RWPE2 (cell line): ENCODE data around the gene FAM13C.

Source experiments
- ATAC-seq: fragments of 200-7000 bp; cut with Tn5 transposase; 3 replicates; pipeline ENCODE4 v1.9.1; 2021; ENCODE audit warnings: low read depth
- DNase-seq: peaks from one replicate; pipeline ENCODE4 v3.0.0-alpha.2; 2020; ENCODE audit warnings: low spot score
- H3K27ac ChIP-seq: fragments of 450-650 bp; 2 replicates; pipeline ENCODE4 v1.5.1; 2017; ENCODE audit warnings: mild to moderate bottlenecking; ENCODE audit not compliant: poor library complexity, severe bottlenecking
- H3K27me3 ChIP-seq: fragments of 250-450 bp; sonication (Bioruptor Pico); 2 replicates; pipeline ENCODE4 v1.5.1; 2021; ENCODE audit warnings: mild to moderate bottlenecking, moderate library complexity; ENCODE audit not compliant: insufficient read depth, poor library complexity, severe bottlenecking
- H3K36me3 ChIP-seq: fragments of 250-450 bp; sonication (Bioruptor Pico); 2 replicates; pipeline ENCODE4 v1.5.1; 2020; ENCODE audit warnings: low read depth, mild to moderate bottlenecking, moderate library complexity
- H3K4me1 ChIP-seq: fragments of 250-450 bp; sonication (Bioruptor Pico); 2 replicates; pipeline ENCODE4 v1.5.1; 2021; ENCODE audit warnings: mild to moderate bottlenecking, moderate library complexity; ENCODE audit not compliant: insufficient read depth, poor library complexity, severe bottlenecking
- H3K4me3 ChIP-seq: fragments of 250-450 bp; sonication (Bioruptor Pico); 2 replicates; pipeline ENCODE4 v1.5.1; 2021; ENCODE audit warnings: mild to moderate bottlenecking, moderate library complexity; ENCODE audit not compliant: severe bottlenecking
- H3K9me3 ChIP-seq: fragments of 250-450 bp; sonication (Bioruptor Pico); 2 replicates; pipeline ENCODE4 v1.5.1; 2021; ENCODE audit warnings: mild to moderate bottlenecking, moderate library complexity; ENCODE audit not compliant: severe bottlenecking
- TF ChIP-seq, protein P1 (sequence below): fragments of 450-650 bp; IDR thresholded peaks from one replicate; pipeline ENCODE4 v1.5.1; 2017; ENCODE audit warnings: mild to moderate bottlenecking, moderate library complexity; ENCODE audit not compliant: poor library complexity, severe bottlenecking

The FAM13C gene

DNA sequence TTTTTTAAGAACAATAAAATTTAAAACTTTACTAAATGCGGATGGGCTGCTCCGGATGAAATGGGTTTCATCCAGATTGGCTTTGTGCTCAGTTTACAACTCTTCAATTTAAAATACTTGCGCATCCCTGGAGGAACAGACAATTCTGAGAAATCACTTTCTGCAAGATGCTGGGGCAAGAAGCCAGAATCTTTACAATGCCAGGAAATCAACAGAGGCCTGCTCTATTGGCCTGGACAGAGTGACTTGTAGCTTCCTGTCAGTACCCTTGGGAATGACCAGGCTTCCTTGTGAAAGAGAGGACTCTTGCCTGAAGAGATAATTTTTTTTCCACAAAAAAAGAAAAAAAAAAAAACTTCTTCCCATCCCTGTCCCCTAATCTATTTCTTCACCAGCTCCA lies 3.9 kb upstream of the FAM13C start:
- no peak overlapping the region for H3K27ac ChIP-seq
- H3K4me3 ChIP-seq = no peak overlapping the region
- peaks cover 14% of the 10 kb centered on the region for H3K27me3 ChIP-seq
- no peaks in the 10 kb centered on the region for H3K36me3 ChIP-seq
- no peaks in the 10 kb centered on the region for H3K4me1 ChIP-seq
- TF ChIP-seq, protein P1, sequence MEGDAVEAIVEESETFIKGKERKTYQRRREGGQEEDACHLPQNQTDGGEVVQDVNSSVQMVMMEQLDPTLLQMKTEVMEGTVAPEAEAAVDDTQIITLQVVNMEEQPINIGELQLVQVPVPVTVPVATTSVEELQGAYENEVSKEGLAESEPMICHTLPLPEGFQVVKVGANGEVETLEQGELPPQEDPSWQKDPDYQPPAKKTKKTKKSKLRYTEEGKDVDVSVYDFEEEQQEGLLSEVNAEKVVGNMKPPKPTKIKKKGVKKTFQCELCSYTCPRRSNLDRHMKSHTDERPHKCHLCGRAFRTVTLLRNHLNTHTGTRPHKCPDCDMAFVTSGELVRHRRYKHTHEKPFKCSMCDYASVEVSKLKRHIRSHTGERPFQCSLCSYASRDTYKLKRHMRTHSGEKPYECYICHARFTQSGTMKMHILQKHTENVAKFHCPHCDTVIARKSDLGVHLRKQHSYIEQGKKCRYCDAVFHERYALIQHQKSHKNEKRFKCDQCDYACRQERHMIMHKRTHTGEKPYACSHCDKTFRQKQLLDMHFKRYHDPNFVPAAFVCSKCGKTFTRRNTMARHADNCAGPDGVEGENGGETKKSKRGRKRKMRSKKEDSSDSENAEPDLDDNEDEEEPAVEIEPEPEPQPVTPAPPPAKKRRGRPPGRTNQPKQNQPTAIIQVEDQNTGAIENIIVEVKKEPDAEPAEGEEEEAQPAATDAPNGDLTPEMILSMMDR = no peak
- no peak for DNase-seq
- no peak for ATAC-seq
- no peaks in the 10 kb centered on the region for H3K9me3 ChIP-seq

DNA sequence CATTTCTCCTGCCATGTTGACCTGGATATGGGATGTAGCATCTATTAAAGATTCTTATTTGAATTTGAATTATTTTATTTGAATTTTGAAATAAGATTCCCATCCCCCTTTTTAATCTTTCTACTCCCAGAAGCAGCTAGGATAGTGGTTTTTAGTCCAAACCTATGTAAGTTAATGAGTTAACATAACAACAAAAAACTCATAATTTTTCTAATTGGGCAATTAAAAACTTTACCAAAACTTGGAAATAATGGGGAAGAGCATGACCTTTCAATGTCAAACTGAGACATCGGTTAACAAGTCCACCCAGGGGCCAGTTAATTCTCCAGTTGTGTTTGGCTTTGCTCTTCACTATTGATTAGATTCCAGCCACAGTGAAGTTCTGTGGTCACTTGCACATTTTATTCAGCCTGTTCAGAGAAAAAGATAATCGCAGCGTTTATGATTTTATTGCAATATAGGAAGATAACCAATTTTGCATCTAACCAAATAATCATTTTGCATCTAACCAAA lies 1.2 kb upstream of the FAM13C start:
- no peak for DNase-seq
- TF ChIP-seq, protein P1 = no peak
- Histone ChIP-seq H3K27ac (no peak overlapping the region), H3K9me3 (no peaks in the 10 kb centered on the region), H3K27me3 (peaks cover 14% of the 10 kb centered on the region), H3K4me1 (no peaks in the 10 kb centered on the region), H3K36me3 (no peaks in the 10 kb centered on the region), H3K4me3 (no peak overlapping the region)
- ATAC-seq = no peak

DNA sequence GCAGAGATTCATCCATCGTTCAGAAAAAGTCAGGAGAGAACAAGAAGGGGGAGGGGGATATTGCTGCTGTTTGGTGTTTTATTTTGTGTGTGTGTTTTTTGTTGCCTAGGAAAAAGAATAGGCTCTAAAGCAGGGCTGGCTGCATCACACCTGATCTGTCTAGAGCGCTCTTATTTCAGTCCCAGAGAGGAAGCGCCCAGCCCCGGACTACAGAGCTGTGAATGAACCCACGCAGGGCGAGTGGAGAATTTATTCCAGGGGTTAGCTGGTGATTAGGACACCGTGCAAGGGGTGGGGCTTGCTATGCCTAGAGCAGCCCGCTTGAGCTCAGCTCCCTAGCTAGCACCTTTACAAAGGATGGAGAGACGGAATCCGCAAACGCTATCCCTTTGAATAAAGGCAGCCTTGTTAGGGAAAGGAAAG lies 621 bp upstream of the FAM13C start:
- H3K9me3 ChIP-seq = no peaks in the 10 kb centered on the region
- H3K36me3 ChIP-seq = no peaks in the 10 kb centered on the region
- H3K27me3 ChIP-seq = peaks cover 14% of the 10 kb centered on the region
- H3K27ac ChIP-seq = no peak overlapping the region
- H3K4me1 ChIP-seq = no peaks in the 10 kb centered on the region
- TF ChIP-seq, protein P1 = no peak
- peak; percentile 57 for ATAC-seq
- no peak overlapping the region for H3K4me3 ChIP-seq
- DNase-seq = no peak

DNA sequence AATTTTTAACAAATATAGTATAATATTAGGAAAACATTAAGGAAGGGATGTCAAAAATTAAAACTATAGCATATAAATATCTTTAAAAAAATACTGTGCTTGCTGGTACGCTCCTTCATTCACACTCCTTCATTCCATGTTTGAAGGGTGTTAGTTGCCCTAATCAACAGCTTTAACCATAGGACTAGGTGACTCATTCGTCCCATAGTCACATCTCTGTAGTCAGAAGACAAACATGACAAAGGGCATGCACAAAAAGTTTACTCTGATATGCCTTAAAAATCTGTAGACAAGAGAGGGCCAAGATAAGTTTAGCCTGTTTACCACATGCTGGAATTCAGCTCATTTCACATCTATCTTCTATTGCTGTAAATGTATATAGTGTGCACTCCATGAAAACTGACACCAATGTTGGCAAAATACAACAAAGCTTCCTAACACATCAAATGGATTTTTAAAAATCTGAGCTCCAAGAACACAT lies 646 bp downstream of the FAM13C start:
- no peak for DNase-seq
- peak overlapping the region; percentile 30 for H3K4me3 ChIP-seq
- H3K27me3 ChIP-seq = peaks cover 14% of the 10 kb centered on the region
- no peaks in the 10 kb centered on the region for H3K36me3 ChIP-seq
- ATAC-seq = peak; percentile 15; the same call in 2 of the 3 replicates
- no peak overlapping the region for H3K27ac ChIP-seq
- no peaks in the 10 kb centered on the region for H3K9me3 ChIP-seq
- no peaks in the 10 kb centered on the region for H3K4me1 ChIP-seq
- TF ChIP-seq, protein P1 = no peak

DNA sequence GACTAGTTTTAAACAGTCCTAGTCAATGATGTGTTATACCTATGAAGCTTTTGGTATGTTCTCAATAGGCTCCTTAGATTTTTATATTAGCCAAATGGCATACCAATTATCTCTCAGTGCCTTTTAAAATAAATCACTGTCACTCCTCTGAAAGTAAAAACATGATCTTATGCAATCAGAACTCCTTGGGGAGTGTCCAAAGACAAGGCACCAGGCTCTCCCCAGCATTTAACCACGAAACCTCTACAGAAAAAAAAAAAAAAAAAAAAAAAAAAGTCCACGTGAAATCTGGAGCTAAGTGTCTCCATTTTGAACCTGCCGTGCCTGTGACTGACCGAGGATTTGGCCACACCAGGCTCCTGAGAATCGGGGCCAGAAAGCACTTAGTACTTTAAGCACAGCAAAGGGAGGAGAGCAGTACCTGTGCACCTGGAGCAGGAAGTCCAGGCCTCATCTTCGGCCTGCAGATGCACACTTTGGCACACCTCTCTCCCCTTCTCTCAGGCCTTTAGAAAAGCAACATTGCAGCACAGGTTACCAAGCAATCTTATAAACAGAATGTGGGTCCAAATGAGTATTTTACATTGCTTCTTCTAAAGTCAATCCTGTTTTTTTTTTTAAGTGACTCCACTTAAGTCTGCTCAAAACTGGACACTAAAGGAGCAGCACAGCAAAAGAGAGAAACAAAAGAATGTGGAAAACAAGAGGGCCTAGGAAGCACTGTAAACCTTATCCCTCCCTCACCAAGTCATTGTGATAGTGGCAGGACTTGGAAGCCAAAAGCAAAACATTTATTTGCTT lies 1.5 kb downstream of the FAM13C start:
- no peak for ATAC-seq
- H3K27me3 ChIP-seq = peaks cover 14% of the 10 kb centered on the region
- H3K27ac ChIP-seq = no peak overlapping the region

More for the DNA sequence above, 1.5 kb downstream of the FAM13C start:
- DNase-seq = no peak
- Histone ChIP-seq H3K4me1 (no peaks in the 10 kb centered on the region), H3K4me3 (no peak overlapping the region), H3K36me3 (no peaks in the 10 kb centered on the region), H3K9me3 (no peaks in the 10 kb centered on the region)
- TF ChIP-seq, protein P1 = no peak
